Measurements from ENCODE around the gene SS18L1. TPM values are rescaled to one million over a fixed set of nuclear protein-coding genes. Genes with fewer than 3 reads are reported as not detected.

SS18L1 gene
- total and polyA plus RNA-seq, 10 donors = 6.7 to 18.6 (median 13.9) TPM

DNA sequence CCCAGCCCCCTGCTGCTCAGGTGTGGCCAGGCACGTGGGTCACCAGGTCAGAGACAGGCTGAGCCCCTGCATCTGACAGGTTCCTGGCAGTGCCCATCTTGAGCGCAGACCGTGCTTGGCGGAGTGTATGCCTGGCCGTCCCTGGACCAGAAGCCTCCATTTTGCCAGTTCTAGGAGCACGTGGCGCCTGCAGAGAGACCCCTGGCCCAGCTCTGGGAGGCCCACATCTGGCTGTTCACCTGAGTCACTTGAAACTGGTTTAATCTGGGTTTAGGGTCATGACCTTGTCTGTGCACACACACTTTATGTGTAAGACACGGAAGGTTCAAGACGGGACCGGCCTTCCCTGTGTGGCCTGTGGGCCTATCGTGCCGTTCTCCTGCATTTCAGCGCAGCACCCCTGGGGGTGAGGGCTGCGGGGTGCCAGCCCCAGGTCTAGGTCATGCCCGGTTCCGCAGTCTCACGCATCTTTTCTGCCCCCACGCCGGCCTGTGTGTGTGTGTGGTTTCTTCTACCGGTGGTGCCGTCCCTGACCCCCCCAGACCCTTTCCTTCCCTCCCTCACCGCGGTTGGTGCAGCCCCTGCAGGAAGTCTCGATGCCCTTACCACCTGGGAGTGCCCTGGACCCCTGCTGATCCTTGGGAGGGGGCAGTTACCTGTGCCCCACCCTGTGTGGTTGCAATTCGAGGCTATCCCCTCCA is 14.0 kb downstream of the SS18L1 start:
- 84 to 90% (median 86%) methylated on average over 22 to 25 of the region's 25 CpGs for WGBS, 5 donors
- peaks cover 0 to 12% (median 3%) of the 10 kb centered on the region in 8 donors for H3K9me3 ChIP-seq
- no peak overlapping the region for H3K4me3 ChIP-seq
- TF ChIP-seq POLR2A (IDR thresholded peaks at IDR 0.05) = no peak
- TF ChIP-seq, protein P1, sequence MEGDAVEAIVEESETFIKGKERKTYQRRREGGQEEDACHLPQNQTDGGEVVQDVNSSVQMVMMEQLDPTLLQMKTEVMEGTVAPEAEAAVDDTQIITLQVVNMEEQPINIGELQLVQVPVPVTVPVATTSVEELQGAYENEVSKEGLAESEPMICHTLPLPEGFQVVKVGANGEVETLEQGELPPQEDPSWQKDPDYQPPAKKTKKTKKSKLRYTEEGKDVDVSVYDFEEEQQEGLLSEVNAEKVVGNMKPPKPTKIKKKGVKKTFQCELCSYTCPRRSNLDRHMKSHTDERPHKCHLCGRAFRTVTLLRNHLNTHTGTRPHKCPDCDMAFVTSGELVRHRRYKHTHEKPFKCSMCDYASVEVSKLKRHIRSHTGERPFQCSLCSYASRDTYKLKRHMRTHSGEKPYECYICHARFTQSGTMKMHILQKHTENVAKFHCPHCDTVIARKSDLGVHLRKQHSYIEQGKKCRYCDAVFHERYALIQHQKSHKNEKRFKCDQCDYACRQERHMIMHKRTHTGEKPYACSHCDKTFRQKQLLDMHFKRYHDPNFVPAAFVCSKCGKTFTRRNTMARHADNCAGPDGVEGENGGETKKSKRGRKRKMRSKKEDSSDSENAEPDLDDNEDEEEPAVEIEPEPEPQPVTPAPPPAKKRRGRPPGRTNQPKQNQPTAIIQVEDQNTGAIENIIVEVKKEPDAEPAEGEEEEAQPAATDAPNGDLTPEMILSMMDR (IDR thresholded peaks at IDR 0.05 in 8 of 11, conservative IDR thresholded peaks at IDR 0.05 in 3 of 11) = no peak
- intact Hi-C loops (cut with DNase I; ENCODE audit: low total_unique reads) = no loop called here
- H3K27ac ChIP-seq = no peak overlapping the region
- no peak for DNase-seq
- H3K27me3 ChIP-seq (replicated peaks in 1 of 7) = no peaks in the 10 kb centered on the region
- peaks cover 6 to 21% (median 11%) of the 10 kb centered on the region in 6 donors for H3K4me1 ChIP-seq
- peaks cover 0 to 78% (median 20%) of the 10 kb centered on the region in 6 donors for H3K36me3 ChIP-seq

DNA sequence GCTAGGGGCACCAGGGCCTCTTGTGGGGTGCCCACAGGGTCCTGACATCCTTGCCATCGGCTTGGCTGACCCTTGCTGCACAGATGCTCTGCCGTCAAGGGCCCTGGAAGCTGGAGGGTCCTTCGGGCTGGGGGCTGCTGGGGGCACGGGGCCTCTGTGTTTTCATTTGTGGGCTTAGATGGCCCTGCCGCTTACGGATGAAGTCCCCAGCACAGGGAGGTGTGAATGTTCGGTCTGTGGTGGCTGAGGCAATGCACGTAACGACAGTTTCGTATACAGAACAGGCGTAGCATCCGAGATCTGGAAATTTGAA is 14.5 kb downstream of the SS18L1 start:
- H3K4me3 ChIP-seq = no peak overlapping the region
- peaks cover 0 to 8% (median 2%) of the 10 kb centered on the region in 8 donors for H3K9me3 ChIP-seq
- no peak for TF ChIP-seq POLR2A (IDR thresholded peaks at IDR 0.05)
- no peaks in the 10 kb centered on the region for H3K27me3 ChIP-seq (replicated peaks in 1 of 7)
- no peak for DNase-seq
- H3K36me3 ChIP-seq = peaks cover 0 to 78% (median 25%) of the 10 kb centered on the region in 6 donors
- 91 to 98% (median 96%) methylated on average over 12 of the region's 12 CpGs for WGBS, 5 donors
- no peak overlapping the region for H3K27ac ChIP-seq
- H3K4me1 ChIP-seq = peaks cover 6 to 21% (median 11%) of the 10 kb centered on the region in 6 donors
- intact Hi-C loops (cut with DNase I; ENCODE audit: low total_unique reads) = no loop called here

DNA sequence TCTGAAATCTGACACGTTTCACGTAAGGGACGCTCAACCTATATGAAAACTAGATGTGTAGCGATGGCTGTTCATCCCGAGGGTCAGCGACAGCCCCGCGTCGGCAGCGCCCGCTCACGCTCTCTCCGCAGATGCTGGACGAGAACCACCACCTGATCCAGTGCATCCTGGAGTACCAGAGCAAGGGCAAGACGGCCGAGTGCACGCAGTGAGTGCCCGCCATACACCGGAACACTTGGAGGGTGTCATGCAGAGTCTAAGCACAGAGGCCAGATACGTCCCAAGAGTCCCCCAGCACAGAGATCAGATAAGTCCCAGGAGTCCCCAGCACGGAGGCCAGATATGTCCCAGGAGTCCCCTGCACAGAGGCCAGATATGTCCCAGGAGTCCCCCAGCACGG is 15.0 kb downstream of the SS18L1 start:
- intact Hi-C loops (cut with DNase I; ENCODE audit: low total_unique reads) = no loop called here
- H3K9me3 ChIP-seq = peaks cover 0 to 3% (median 0%) of the 10 kb centered on the region in 8 donors
- H3K27me3 ChIP-seq (replicated peaks in 1 of 7) = no peaks in the 10 kb centered on the region
- no peak overlapping the region for H3K27ac ChIP-seq
- no peak for DNase-seq
- no peak overlapping the region for H3K4me3 ChIP-seq
- H3K4me1 ChIP-seq = peaks cover 6 to 21% (median 11%) of the 10 kb centered on the region in 6 donors
- peaks cover 0 to 78% (median 30%) of the 10 kb centered on the region in 6 donors for H3K36me3 ChIP-seq
- 93 to 96% (median 96%) methylated on average over 19 to 22 of the region's 22 CpGs for whole genome bisulfite sequencing, 5 donors
- TF ChIP-seq, protein P1 (IDR thresholded peaks at IDR 0.05 in 8 of 11, conservative IDR thresholded peaks at IDR 0.05 in 3 of 11) = no peak
- no peak for TF ChIP-seq POLR2AphosphoS5 (IDR thresholded peaks at IDR 0.05)
- no peak for TF ChIP-seq POLR2A (IDR thresholded peaks at IDR 0.05)

DNA sequence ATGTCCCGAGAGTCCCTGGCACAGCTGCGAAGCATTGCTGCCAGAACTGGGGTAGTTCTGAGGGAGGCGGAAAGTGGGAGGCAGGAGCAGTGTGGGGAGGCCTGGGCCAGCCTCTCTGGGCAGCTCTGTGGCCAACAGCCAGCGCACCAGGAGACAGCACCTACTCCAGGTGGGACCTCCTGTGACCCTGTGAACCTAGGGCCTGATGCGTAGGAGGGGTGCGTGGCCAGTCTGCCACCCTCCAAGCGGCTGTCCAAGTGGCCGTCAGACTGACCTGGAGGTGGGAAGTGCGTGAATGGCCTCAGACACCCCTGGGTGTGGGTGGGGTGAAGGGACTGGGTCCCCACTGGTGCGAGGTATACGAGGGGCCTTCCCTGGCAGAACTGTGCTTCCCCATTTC is 15.5 kb downstream of the SS18L1 start:
- H3K36me3 ChIP-seq = peaks cover 0 to 78% (median 35%) of the 10 kb centered on the region in 6 donors
- DNase-seq = no peak

More for the DNA sequence above, 15.5 kb downstream of the SS18L1 start:
- intact Hi-C loops (cut with DNase I; ENCODE audit: low total_unique reads) = no loop called here
- H3K27ac ChIP-seq = no peak overlapping the region
- no peak for TF ChIP-seq POLR2A (IDR thresholded peaks at IDR 0.05)
- TF ChIP-seq POLR2AphosphoS5 (IDR thresholded peaks at IDR 0.05) = no peak
- TF ChIP-seq, protein P1 (IDR thresholded peaks at IDR 0.05 in 8 of 11, conservative IDR thresholded peaks at IDR 0.05 in 3 of 11) = no peak
- WGBS, 5 donors = 89 to 96% (median 93%) methylated on average over 10 to 11 of the region's 11 CpGs
- H3K4me1 ChIP-seq = peaks cover 6 to 21% (median 11%) of the 10 kb centered on the region in 6 donors
- no peaks in the 10 kb centered on the region for H3K27me3 ChIP-seq (replicated peaks in 1 of 7)
- H3K9me3 ChIP-seq = no peaks in the 10 kb centered on the region
- no peak overlapping the region for H3K4me3 ChIP-seq

All from spleen (tissue), 11 donors.